GM23338 (cell line): ENCODE results near the gene ZFHX3. TPM values are rescaled to one million over a fixed set of nuclear protein-coding genes. Genes with fewer than 3 reads are reported as not detected.

Experiments used
- ATAC-seq: fragments of 200-7000 bp; cut with Tn5 transposase; 3 replicates; pipeline ENCODE4 v1.9.1; 2020
- DNase-seq: peaks from one replicate; pipeline ENCODE4 v3.0.0-alpha.2; 2015; ENCODE audit warnings: low spot score
- H2AFZ ChIP-seq: fragments of 200-600 bp; sonication (generic); 2 replicates; pipeline ENCODE4 v1.8.0; 2016; ENCODE audit warnings: antibody characterized with exemption, mild to moderate bottlenecking, moderate library complexity
- H3F3A ChIP-seq: fragments of 200-600 bp; sonication (generic); replicated peaks from 2 replicates; pipeline ENCODE4 v1.8.0; 2017; ENCODE audit warnings: antibody characterized with exemption, mixed run types, low read depth
- H3K27ac ChIP-seq: fragments of 200-600 bp; sonication (generic); 2 replicates; pipeline ENCODE4 v1.6.1; 2016; ENCODE audit warnings: low read depth
- H3K27me3 ChIP-seq: fragments of 200-600 bp; sonication (generic); 2 replicates; pipeline ENCODE4 v1.8.0; 2016; ENCODE audit warnings: mild to moderate bottlenecking, mixed run types, moderate library complexity; ENCODE audit not compliant: insufficient read depth
- H3K36me3 ChIP-seq: fragments of 200-600 bp; sonication (generic); 2 replicates; pipeline ENCODE4 v1.8.0; 2016; ENCODE audit warnings: mild to moderate bottlenecking; ENCODE audit not compliant: insufficient read depth
- H3K4me1 ChIP-seq: fragments of 200-600 bp; sonication (generic); 2 replicates; pipeline ENCODE4 v1.8.0; 2016; ENCODE audit warnings: mild to moderate bottlenecking, moderate library complexity; ENCODE audit not compliant: insufficient read depth
- H3K4me2 ChIP-seq: fragments of 200-600 bp; sonication (generic); 2 replicates; pipeline ENCODE4 v1.7.1; 2017; ENCODE audit warnings: mixed run types
- H3K4me3 ChIP-seq: fragments of 200-600 bp; sonication (generic); 2 replicates; pipeline ENCODE4 v1.6.1; 2016; ENCODE audit warnings: mixed run types
- H3K79me2 ChIP-seq: fragments of 200-600 bp; sonication (generic); replicated peaks from 2 replicates; pipeline ENCODE4 v1.8.0; 2017; ENCODE audit warnings: mild to moderate bottlenecking; ENCODE audit not compliant: insufficient read depth
- H3K9me2 ChIP-seq: fragments of 200-600 bp; sonication (generic); 2 replicates; pipeline ENCODE4 v1.8.0; 2017; ENCODE audit not compliant: insufficient read depth
- H4K20me1 ChIP-seq: fragments of 200-600 bp; sonication (generic); replicated peaks from 2 replicates; pipeline ENCODE4 v1.8.0; 2017; ENCODE audit warnings: mild to moderate bottlenecking; ENCODE audit not compliant: insufficient read depth
- H3K27ac Mint-ChIP-seq: 2 replicates; pipeline ENCODE4 v1.8.0; 2020; ENCODE audit warnings: inconsistent platforms, mild to moderate bottlenecking, moderate library complexity, mixed read lengths
- H3K27me3 Mint-ChIP-seq: 3 replicates; pipeline ENCODE4 v1.8.0; 2022; ENCODE audit warnings: low read depth, mild to moderate bottlenecking, moderate library complexity, mixed read lengths, inconsistent platforms; ENCODE audit not compliant: insufficient read depth, poor library complexity
- H3K36me3 Mint-ChIP-seq: 3 replicates; pipeline ENCODE4 v1.8.0; 2021; ENCODE audit warnings: low read depth, mild to moderate bottlenecking, inconsistent platforms, moderate library complexity, mixed read lengths
- H3K4me1 Mint-ChIP-seq: 3 replicates; pipeline ENCODE4 v1.8.0; 2020; ENCODE audit warnings: mild to moderate bottlenecking, inconsistent platforms, mixed read lengths
- H3K4me3 Mint-ChIP-seq: 3 replicates; pipeline ENCODE4 v1.8.0; 2021; ENCODE audit warnings: moderate library complexity, mild to moderate bottlenecking, inconsistent platforms, mixed read lengths
- H3K9me3 Mint-ChIP-seq: 3 replicates; pipeline ENCODE4 v1.8.0; 2020; ENCODE audit warnings: moderate library complexity, mild to moderate bottlenecking, inconsistent platforms, mixed read lengths
- CREB1 ChIP-seq: fragments of 250-450 bp; sonication (Bioruptor Pico); IDR thresholded peaks from 2 replicates; pipeline ENCODE4 v1.5.0; 2020; ENCODE audit warnings: low read depth, mild to moderate bottlenecking, moderate library complexity
- ETS1 ChIP-seq: IDR thresholded peaks from 2 replicates; pipeline ENCODE4 v1.6.1; 2016; ENCODE audit warnings: antibody characterized with exemption
- EZH2 ChIP-seq: fragments of 200-600 bp; sonication (generic); IDR thresholded peaks from one replicate; pipeline ENCODE4 v1.8.0; 2017; ENCODE audit warnings: antibody characterized with exemption, mild to moderate bottlenecking, low read depth; ENCODE audit not compliant: unreplicated experiment
- JUNB ChIP-seq: IDR thresholded peaks from one replicate; pipeline ENCODE4 v1.6.1; 2016; ENCODE audit warnings: antibody characterized with exemption; ENCODE audit not compliant: unreplicated experiment
- NANOG ChIP-seq: IDR thresholded peaks from 2 replicates; pipeline ENCODE4 v1.6.1; 2016; ENCODE audit warnings: antibody characterized with exemption, borderline replicate concordance
- POLR2AphosphoS5 ChIP-seq: IDR thresholded peaks from 2 replicates; pipeline ENCODE4 v1.6.1; 2016; ENCODE audit warnings: antibody characterized with exemption, low read depth
- STAT1 ChIP-seq: IDR thresholded peaks from one replicate; pipeline ENCODE4 v1.6.1; 2016; ENCODE audit warnings: antibody characterized with exemption; ENCODE audit not compliant: unreplicated experiment
- ZNF114 ChIP-seq: fragments of 250-450 bp; sonication (Bioruptor Pico); IDR thresholded peaks from 2 replicates; pipeline ENCODE4 v1.5.0; 2020; ENCODE audit warnings: mild to moderate bottlenecking, moderate library complexity
- ZNF462 ChIP-seq: fragments of 250-450 bp; sonication (Bioruptor Pico); IDR thresholded peaks from 2 replicates; pipeline ENCODE4 v1.5.0; 2020; ENCODE audit warnings: mild to moderate bottlenecking, moderate library complexity
- polyA plus RNA-seq: library from polyadenylated mRNA; unstranded; fragments of >200 nt; fragmentation: Nextera tagmentation; extraction: Ambion mirVana; gene quantifications from 2 replicates; pipeline ENCODE4 v1.2.1, GENCODE V29; 2016
- total RNA-seq: library from RNA; depleted of rRNA; stranded (reverse); fragments of >200 nt; shearing (Covaris generic); gene quantifications from 2 replicates; pipeline ENCODE4 v1.2.3, GENCODE V29; 2014

The ZFHX3 gene
- total and polyA plus RNA-seq, 2 experiments from 2014 or later, result 1.0 to 1.5 TPM

DNA sequence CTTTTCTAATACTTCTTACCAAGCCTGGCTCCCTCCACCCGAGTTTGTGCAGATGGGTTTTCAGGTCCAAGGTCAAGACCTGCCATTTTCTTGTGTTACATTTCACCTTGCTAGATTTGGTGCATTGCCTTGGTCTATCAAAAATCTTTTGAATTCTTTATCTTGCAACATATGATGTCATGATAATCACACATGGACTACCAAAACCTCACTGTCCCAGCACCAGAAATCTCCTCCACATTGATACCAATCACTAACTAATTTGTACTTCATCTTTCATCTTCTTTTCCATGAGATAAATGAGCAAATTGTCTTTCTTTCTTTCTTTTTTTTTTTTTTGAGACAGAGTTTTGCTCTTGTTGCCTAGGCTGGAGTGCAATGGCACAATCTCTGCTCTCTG is 33.0 kb upstream of the ZFHX3 start (continued):
- TF ChIP-seq ETS1, result no peak
- TF ChIP-seq STAT1, result no peak
- no peak for TF ChIP-seq CREB1 (CRISPR knock-in tag)
- no peak for TF ChIP-seq ZNF114 (CRISPR knock-in tag)

- DNase-seq (no peak), ATAC-seq (no peak)
- H3K27ac ChIP-seq, result no peak overlapping the region
- H3K36me3 Mint-ChIP-seq, result no peaks in the 10 kb centered on the region
- peaks cover 5% of the 10 kb centered on the region; the same call in 2 of the 3 replicates for H3K4me1 Mint-ChIP-seq
- no peak overlapping the region for H3K4me3 ChIP-seq
- H3K4me2 ChIP-seq, result no peak overlapping the region
- no peaks in the 10 kb centered on the region for H3K79me2 ChIP-seq
- H3K4me3 Mint-ChIP-seq, result no peak overlapping the region
- peaks cover 20% of the 10 kb centered on the region for H3K27me3 Mint-ChIP-seq
- peaks cover 5% of the 10 kb centered on the region for H3K4me1 ChIP-seq
- no peak overlapping the region for H2AFZ ChIP-seq
- no peaks in the 10 kb centered on the region for H3K9me2 ChIP-seq
- H3K27me3 ChIP-seq, result peaks cover 29% of the 10 kb centered on the region
- TF ChIP-seq POLR2AphosphoS5, result no peak
- TF ChIP-seq ZNF462 (CRISPR knock-in tag), result no peak
- TF ChIP-seq EZH2, result no peak
- TF ChIP-seq CREB1 (CRISPR knock-in tag), result no peak
- TF ChIP-seq JUNB, result no peak
- TF ChIP-seq ETS1, result no peak
- no peak for TF ChIP-seq NANOG
- no peak for TF ChIP-seq ZNF114 (CRISPR knock-in tag)
- H4K20me1 ChIP-seq, result no peaks in the 10 kb centered on the region
- no peaks in the 10 kb centered on the region for H3K36me3 ChIP-seq
- H3K9me3 Mint-ChIP-seq, result no peaks in the 10 kb centered on the region
- H3K27ac Mint-ChIP-seq, result no peak overlapping the region
- peaks cover 5% of the 10 kb centered on the region; the same call in 1 of the 2 replicates for H3F3A ChIP-seq
These were observed 28.4 kb upstream of the ZFHX3 start for GRCh38 chr16:73076324-73076810.
